Spleen (tissue), 11 donors: ENCODE data around the gene ACHE. TPM values are rescaled to one million over a fixed set of nuclear protein-coding genes. Genes with fewer than 3 reads are reported as not detected.

Experiments used
- DNase-seq: peaks from one replicate; pipeline ENCODE4 v3.0.0-alpha.2; 2020
- H3K27ac ChIP-seq, 8 donors: fragments of 200-600 bp; sonication (generic) in 7 of 8; 1 replicate in 4 of 8; 2 replicates in 4 of 8; pipeline versions ENCODE4 v1.5.0 to v1.8.0; 2016 to 2021; ENCODE audit warnings: inconsistent platforms in 4 of 8, mild to moderate bottlenecking in 4 of 8, moderate library complexity in 1 of 8
- H3K27me3 ChIP-seq, 7 donors: fragments of 200-600 bp; sonication (generic) in 6 of 7; replicated peaks in 1 of 7; 1 replicate in 4 of 7; 2 replicates in 3 of 7; pipeline versions ENCODE4 v1.5.0 to v1.8.0; 2016 to 2021; ENCODE audit warnings: inconsistent platforms in 3 of 7, mild to moderate bottlenecking in 1 of 7
- H3K36me3 ChIP-seq, 6 donors: fragments of 200-600 bp; sonication (generic) in 5 of 6; 1 replicate in 4 of 6; 2 replicates in 2 of 6; pipeline versions ENCODE4 v1.5.0 to v1.8.0; 2016 to 2021; ENCODE audit warnings: inconsistent platforms in 2 of 6
- H3K4me1 ChIP-seq, 6 donors: fragments of 200-600 bp; sonication (generic) in 5 of 6; 1 replicate in 3 of 6; 2 replicates in 3 of 6; pipeline versions ENCODE4 v1.5.0 to v1.8.0; 2016 to 2021; ENCODE audit warnings: inconsistent platforms in 3 of 6
- H3K4me3 ChIP-seq, 8 donors: fragments of 200-600 bp; sonication (generic) in 7 of 8; 1 replicate in 4 of 8; 2 replicates in 4 of 8; pipeline versions ENCODE4 v1.5.0 to v1.8.0; 2016 to 2021; ENCODE audit warnings: inconsistent platforms in 4 of 8, mild to moderate bottlenecking in 4 of 8, moderate library complexity in 2 of 8
- H3K9me3 ChIP-seq, 8 donors: fragments of 200-600 bp; sonication (generic) in 7 of 8; 1 replicate in 4 of 8; 2 replicates in 4 of 8; pipeline versions ENCODE4 v1.5.0 to v1.8.0; 2016 to 2021; ENCODE audit warnings: inconsistent platforms in 4 of 8
- CTCF ChIP-seq, 11 experiments: fragments of 200-600 bp in 7 of 11; fragments of 450-650 bp in 4 of 11; sonication (generic) in 4 of 11; IDR thresholded peaks in 8 of 11; conservative IDR thresholded peaks in 3 of 11; 1 replicate in 7 of 11; 2 replicates in 4 of 11; pipeline versions ENCODE4 v1.4.0 to v1.8.0; 2016 to 2021; ENCODE audit warnings: antibody characterized with exemption in 11 of 11, inconsistent platforms in 4 of 11, mild to moderate bottlenecking in 1 of 11
- POLR2A ChIP-seq, 3 donors: fragments of 450-650 bp; IDR thresholded peaks; one replicate each; pipeline ENCODE4 v1.5.1; 2017; ENCODE audit warnings: antibody characterized with exemption in 3 of 3, mild to moderate bottlenecking in 1 of 3
- POLR2AphosphoS5 ChIP-seq, 3 donors: sonication (generic); formaldehyde crosslinking; IDR thresholded peaks; one replicate each; pipeline ENCODE4 v1.5.1; 2017; ENCODE audit warnings: antibody characterized with exemption in 3 of 3
- WGBS, 5 donors: extraction: QIAGEN DNeasy Blood & Tissue Kit in 3 of 5; methylation state at CpG; one replicate each; pipeline versions ENCODE4 v1.1.5 to v1.1.7; 2013 to 2018; 5-methylcytosine and 5-hydroxymethylcytosine counted together
- intact Hi-C: fragments of 100-400 bp; cut with DNase I; formaldehyde crosslinking; loops from one replicate; pipeline ENCODE4 v1.15.0; 2023; ENCODE audit warnings: low total_unique reads
- polyA plus RNA-seq, 3 donors: library from polyadenylated mRNA; stranded (reverse); fragments of 200-250 nt; gene quantifications; one replicate each; pipeline ENCODE4 v1.2.1, GENCODE V29; 2013
- total RNA-seq, 7 donors: library from RNA; depleted of rRNA in 3 of 7; stranded (reverse); fragments of >200 nt in 3 of 7; fragmentation: NEBNext Ultra II Directional in 4 of 7; extraction: Animal tissue kit (Norgen Biotek cat#: 25700) in 4 of 7; gene quantifications; one replicate each; pipeline versions ENCODE4 v1.1.0 to v1.2.1, GENCODE V29; 2016 to 2021
- donor health status: healthy with polysubstance abuse.
- donor health status: DM: no; HTN: no; CAD: no; lungs with moderate emphysema.
- donor health status: DM: no; HTN: no; CAD: no.
- donor health status: Bipolar disorder and iron deficiency.
- donor health status: healthy.
- donor health status: DM: no; HTN: no; CAD: no.
- donor health status: DM: yes; HTN: yes; CAD: no.

Gene ACHE
- total and polyA plus RNA-seq, 10 donors = 2.0 to 10.8 (median 3.8) TPM

GRCh38 chr7:100861616-100861985 lies 34.1 kb downstream of the ACHE start:
- Histone ChIP-seq H3K9me3 (no peaks in the 10 kb centered on the region), H3K36me3 (peaks cover 0 to 97% (median 59%) of the 10 kb centered on the region in 6 donors)

GRCh38 chr7:100860702-100861615 lies 34.7 kb downstream of the ACHE start:
- 93 to 97% (median 94%) methylated on average over 15 to 18 of the region's 18 CpGs for WGBS, 5 donors
- Histone ChIP-seq H3K9me3 (no peaks in the 10 kb centered on the region), H3K4me3 (no peak overlapping the region), H3K27ac (no peak overlapping the region), H3K36me3 (peaks cover 0 to 100% (median 59%) of the 10 kb centered on the region in 6 donors), H3K27me3 (no peaks in the 10 kb centered on the region), H3K4me1 (peaks cover 14 to 49% (median 24%) of the 10 kb centered on the region in 6 donors)
- intact Hi-C loops = no loop called here
- TF ChIP-seq POLR2A (IDR thresholded peaks at IDR 0.05) (no peak), POLR2AphosphoS5 (IDR thresholded peaks at IDR 0.05) (peak in 1 of 3 donors; percentile 56)
- no peak for DNase-seq

More at GRCh38 chr7:100861616-100861985, 34.1 kb downstream of the ACHE start:
- TF ChIP-seq CTCF (IDR thresholded peaks at IDR 0.05 in 8 of 11, conservative IDR thresholded peaks at IDR 0.05 in 3 of 11) = no peak
- TF ChIP-seq POLR2AphosphoS5 (IDR thresholded peaks at IDR 0.05) = no peak
- TF ChIP-seq POLR2A (IDR thresholded peaks at IDR 0.05) = no peak
- Histone ChIP-seq H3K4me1 (peaks cover 20 to 53% (median 30%) of the 10 kb centered on the region in 6 donors), H3K27ac (no peak overlapping the region), H3K4me3 (no peak overlapping the region), H3K27me3 (no peaks in the 10 kb centered on the region)
- DNase-seq = no peak
- intact Hi-C loops = no loop called here
- 95 to 97% (median 96%) methylated on average over 7 to 14 of the region's 14 CpGs for WGBS, 5 donors

- H3K27ac ChIP-seq = no peak overlapping the region
- H3K4me1 ChIP-seq = peaks cover 9 to 49% (median 20%) of the 10 kb centered on the region in 6 donors
- no peak overlapping the region for H3K4me3 ChIP-seq
- 91 to 98% (median 96%) methylated on average over 14 to 15 of the region's 15 CpGs for WGBS, 5 donors
- no peaks in the 10 kb centered on the region for H3K9me3 ChIP-seq
- peaks cover 0 to 100% (median 61%) of the 10 kb centered on the region in 6 donors for H3K36me3 ChIP-seq
- intact Hi-C loops = loop anchor here (10.0 kb wide), 1 partner anchor 155 kb away; the partner anchor contains the start of gene POP7
- TF ChIP-seq POLR2A (IDR thresholded peaks at IDR 0.05) (no peak), POLR2AphosphoS5 (IDR thresholded peaks at IDR 0.05) (no peak), CTCF (IDR thresholded peaks at IDR 0.05 in 8 of 11, conservative IDR thresholded peaks at IDR 0.05 in 3 of 11) (no peak)
- no peak for DNase-seq
- H3K27me3 ChIP-seq = no peaks in the 10 kb centered on the region
Measured at GRCh38 chr7:100859856-100860255, 35.8 kb downstream of the ACHE start.

DNA sequence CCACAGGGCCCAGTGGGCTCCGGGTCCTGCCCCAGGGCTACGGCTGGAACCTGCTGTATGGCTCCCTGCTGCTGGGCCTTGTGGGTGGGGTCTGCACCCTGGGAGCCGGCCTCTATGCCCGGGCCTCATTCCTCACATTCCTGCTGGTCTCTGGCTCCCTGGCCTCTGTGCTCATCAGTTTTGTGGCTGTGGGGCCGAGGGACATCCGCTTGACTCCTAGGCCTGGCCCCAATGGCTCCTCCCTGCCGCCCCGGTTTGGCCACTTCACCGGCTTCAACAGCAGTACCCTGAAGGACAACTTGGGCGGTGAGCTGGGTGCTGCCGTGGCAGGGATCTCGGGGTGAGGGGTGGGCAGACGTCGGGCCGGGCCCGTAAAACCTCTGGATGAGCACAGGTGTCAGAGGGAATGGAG lies 38.8 kb downstream of the ACHE start:
- H3K9me3 ChIP-seq = no peaks in the 10 kb centered on the region
- intact Hi-C loops = loop anchor here (10.0 kb wide), 1 partner anchor 152 kb away; the partner anchor contains the start of gene POP7
- peaks cover 0 to 80% (median 49%) of the 10 kb centered on the region in 6 donors for H3K36me3 ChIP-seq
- no peak overlapping the region for H3K27ac ChIP-seq
- TF ChIP-seq POLR2AphosphoS5 (IDR thresholded peaks at IDR 0.05) = peak in 1 of 3 donors; percentile 21
- TF ChIP-seq CTCF (IDR thresholded peaks at IDR 0.05 in 8 of 11, conservative IDR thresholded peaks at IDR 0.05 in 3 of 11) = no peak
- no peak for TF ChIP-seq POLR2A (IDR thresholded peaks at IDR 0.05)
- no peaks in the 10 kb centered on the region for H3K27me3 ChIP-seq
- H3K4me3 ChIP-seq = no peak overlapping the region
- DNase-seq = no peak
- peaks cover 10 to 55% (median 26%) of the 10 kb centered on the region in 6 donors for H3K4me1 ChIP-seq
- 91 to 96% (median 95%) methylated on average over 13 to 16 of the region's 16 CpGs for WGBS, 5 donors
